Kidney epithelial cell (primary cell): Measurements from ENCODE around the gene WNT7B. TPM values are rescaled to one million over a fixed set of nuclear protein-coding genes. Genes with fewer than 3 reads are reported as not detected.

Source experiments
- DNase-seq: peaks from one replicate; pipeline ENCODE4 v3.0.0-alpha.2; 2010; ENCODE audit warnings: low read depth
- H3K27me3 ChIP-seq: 2 replicates; pipeline ENCODE4 v1.6.0; 2011; ENCODE audit warnings: low read length; ENCODE audit not compliant: control insufficient read depth, insufficient read depth
- H3K36me3 ChIP-seq: 2 replicates; pipeline ENCODE4 v1.5.1; 2011; ENCODE audit warnings: low read length; ENCODE audit not compliant: control insufficient read depth, insufficient read depth
- H3K4me3 ChIP-seq: 2 replicates; pipeline ENCODE4 v1.5.1; 2011; ENCODE audit warnings: low read depth, mild to moderate bottlenecking, control low read depth, low read length
- total RNA-seq: library from RNA; depleted of rRNA; stranded (reverse); fragments of >200 nt; gene quantifications from 2 replicates; pipeline ENCODE4 v1.2.3, GENCODE V29; 2015
- TF ChIP-seq, protein P1 (sequence below): IDR thresholded peaks from 2 replicates; pipeline ENCODE4 v1.5.1; 2011; ENCODE audit warnings: mild to moderate bottlenecking, moderate library complexity, low read length, control low read depth, inconsistent platforms; ENCODE audit not compliant: insufficient read depth, poor library complexity, severe bottlenecking

Gene WNT7B
- total RNA-seq, 1 donor from 2014 or later, result 15.3 TPM

- TF ChIP-seq, protein P1, sequence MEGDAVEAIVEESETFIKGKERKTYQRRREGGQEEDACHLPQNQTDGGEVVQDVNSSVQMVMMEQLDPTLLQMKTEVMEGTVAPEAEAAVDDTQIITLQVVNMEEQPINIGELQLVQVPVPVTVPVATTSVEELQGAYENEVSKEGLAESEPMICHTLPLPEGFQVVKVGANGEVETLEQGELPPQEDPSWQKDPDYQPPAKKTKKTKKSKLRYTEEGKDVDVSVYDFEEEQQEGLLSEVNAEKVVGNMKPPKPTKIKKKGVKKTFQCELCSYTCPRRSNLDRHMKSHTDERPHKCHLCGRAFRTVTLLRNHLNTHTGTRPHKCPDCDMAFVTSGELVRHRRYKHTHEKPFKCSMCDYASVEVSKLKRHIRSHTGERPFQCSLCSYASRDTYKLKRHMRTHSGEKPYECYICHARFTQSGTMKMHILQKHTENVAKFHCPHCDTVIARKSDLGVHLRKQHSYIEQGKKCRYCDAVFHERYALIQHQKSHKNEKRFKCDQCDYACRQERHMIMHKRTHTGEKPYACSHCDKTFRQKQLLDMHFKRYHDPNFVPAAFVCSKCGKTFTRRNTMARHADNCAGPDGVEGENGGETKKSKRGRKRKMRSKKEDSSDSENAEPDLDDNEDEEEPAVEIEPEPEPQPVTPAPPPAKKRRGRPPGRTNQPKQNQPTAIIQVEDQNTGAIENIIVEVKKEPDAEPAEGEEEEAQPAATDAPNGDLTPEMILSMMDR, result no peak
- Histone ChIP-seq H3K4me3 (no peak overlapping the region), H3K27me3 (no peaks in the 10 kb centered on the region), H3K36me3 (peaks cover 1% of the 10 kb centered on the region)
- no peak for DNase-seq
Measured at GRCh38 chr22:45946805-45947600, 30.0 kb downstream of the WNT7B start.

DNA sequence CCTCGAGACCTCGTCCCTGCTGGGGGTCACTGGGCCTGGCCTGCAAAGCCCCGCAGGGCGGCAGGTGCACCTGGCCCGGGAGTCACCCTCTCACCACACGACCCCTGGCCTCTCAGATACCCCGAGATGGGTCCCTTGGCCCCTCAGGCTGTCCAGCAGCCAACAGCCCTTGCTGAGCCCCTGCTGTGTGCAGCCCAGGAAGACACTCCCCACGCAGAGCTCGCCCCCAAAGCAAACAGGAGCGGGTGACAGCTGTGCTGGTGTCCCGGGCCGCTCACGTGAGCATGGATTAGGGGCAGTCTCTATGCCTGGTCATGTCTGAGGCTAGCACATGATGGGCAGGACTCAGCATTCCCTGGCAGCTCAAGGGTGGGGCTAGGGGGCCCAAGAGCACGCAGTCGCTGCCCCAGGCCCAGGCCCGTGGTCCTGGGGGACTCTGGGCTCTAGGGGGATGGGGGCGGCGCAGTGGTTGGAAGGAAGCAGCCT, 31.3 kb downstream of the WNT7B start:
- H3K36me3 ChIP-seq, result peaks cover 1% of the 10 kb centered on the region
- no peak overlapping the region for H3K4me3 ChIP-seq
- TF ChIP-seq, protein P1, result no peak
- no peak for DNase-seq
- no peaks in the 10 kb centered on the region for H3K27me3 ChIP-seq

DNA sequence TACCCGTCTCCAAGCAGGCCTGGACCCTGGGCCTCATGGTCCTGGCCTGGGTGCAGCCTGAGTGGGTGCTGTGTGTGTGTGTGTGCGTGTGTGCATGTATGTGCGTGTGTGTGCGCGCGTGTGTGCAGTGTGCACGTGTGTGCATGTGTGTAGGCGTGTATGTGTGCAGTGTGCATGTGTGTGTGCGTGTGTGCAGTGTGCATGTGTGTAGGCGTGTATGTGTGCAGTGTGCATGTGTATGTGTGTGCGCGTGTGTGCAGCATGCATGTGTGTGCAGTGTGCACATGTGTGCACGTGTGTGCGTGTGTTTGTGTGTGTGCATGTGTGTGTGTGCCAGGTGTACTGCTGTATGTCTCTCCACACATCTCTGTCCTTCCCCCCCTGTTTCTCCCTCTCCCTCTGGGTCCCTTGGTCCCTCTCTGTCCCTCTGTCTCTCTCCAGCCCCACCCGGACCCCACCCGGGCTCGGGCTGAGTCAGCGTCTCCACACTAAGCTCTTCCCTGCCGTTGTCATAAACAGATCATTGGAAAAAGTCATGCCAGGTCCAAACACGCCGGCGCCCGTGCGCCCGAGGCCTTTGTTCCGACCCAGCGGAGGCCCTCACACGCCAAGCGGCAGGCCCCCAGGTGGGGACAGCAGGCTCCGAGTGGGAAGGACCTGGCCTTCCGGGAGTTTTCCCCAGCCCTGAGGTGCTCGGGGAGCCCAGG, 34.0 kb downstream of the WNT7B start:
- Histone ChIP-seq H3K27me3 (no peaks in the 10 kb centered on the region), H3K4me3 (no peak overlapping the region), H3K36me3 (peaks cover 1% of the 10 kb centered on the region)
- DNase-seq, result no peak
- TF ChIP-seq, protein P1, result no peak

GRCh38 chr22:45942344-45942743, 34.6 kb downstream of the WNT7B start:
- TF ChIP-seq, protein P1, result no peak
- H3K4me3 ChIP-seq, result no peak overlapping the region
- H3K27me3 ChIP-seq, result no peaks in the 10 kb centered on the region

DNA sequence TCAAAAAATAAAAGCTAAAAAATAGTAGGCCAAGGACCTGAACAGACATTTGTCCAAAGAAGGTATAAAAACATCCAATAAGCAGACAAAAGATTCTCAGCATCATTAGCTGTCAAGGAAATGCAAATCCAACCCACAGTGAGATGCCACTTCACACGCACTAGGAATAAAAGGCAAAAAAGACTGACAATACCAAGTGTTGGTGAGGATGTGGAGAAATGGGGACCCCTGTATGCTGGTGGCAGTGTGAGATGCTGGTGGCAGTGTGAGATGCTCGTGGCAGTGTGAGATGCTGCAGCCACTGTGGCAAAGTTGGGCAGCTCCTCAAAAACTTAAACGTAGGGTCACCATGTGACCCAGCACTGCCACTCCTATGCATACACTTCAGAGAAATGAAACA, 38.0 kb downstream of the WNT7B start:
- TF ChIP-seq, protein P1, result no peak
- no peak overlapping the region for H3K4me3 ChIP-seq

More at GRCh38 chr22:45942344-45942743, 34.6 kb downstream of the WNT7B start:
- no peak for DNase-seq
- H3K36me3 ChIP-seq, result peaks cover 1% of the 10 kb centered on the region

More for the DNA sequence above, 38.0 kb downstream of the WNT7B start:
- no peak for DNase-seq
- no peaks in the 10 kb centered on the region for H3K36me3 ChIP-seq
- H3K27me3 ChIP-seq, result no peaks in the 10 kb centered on the region
